ENCODE data around the gene ATRIP.
"Not testable (repeated sequence)": the region's sequence is repeated elsewhere in the genome, so short reads cannot be mapped to it uniquely, and the experiment has no call there.

The ATRIP gene

DNA sequence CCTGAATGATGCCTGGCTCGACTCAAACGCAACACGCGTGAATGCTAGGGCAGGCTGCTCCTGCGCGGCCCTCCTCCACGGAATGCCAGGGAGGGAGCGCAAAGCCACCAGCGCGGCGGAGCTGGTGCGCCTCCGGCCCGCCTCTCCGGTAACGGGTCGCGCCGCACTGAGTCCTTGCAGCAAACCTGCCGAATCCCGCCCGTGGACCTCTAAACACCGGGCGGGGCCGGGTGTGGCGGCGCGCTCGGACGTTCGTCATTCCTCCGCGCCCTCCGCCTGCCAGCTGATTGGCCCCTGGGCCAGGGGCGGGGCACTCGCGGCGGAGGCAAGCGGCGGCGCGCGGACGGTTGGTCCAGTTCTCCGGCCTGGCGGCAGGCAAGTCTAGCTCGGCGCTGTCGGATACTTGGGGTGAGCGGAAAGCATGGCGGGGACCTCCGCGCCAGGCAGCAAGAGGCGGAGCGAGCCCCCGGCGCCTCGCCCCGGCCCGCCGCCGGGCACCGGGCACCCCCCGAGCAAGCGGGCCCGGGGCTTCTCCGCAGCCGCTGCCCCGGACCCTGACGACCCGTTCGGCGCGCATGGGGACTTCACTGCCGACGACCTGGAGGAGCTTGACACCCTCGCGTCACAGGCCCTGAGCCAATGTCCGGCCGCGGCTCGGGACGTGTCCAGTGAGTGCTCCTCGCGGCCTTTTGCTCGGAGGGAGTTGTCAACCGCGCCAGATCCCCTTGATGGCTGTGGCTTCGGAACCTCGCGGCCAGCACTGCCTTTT is at the start of gene ATRIP:
Gene ATRIP, plus strand, starts transcription at position 313 of the 769 bp plus-strand sequence. Its CDS starts 109 bp downstream, at position 422.
- DNase-seq (ENCODE audit: low read depth, low spot score), result no peak

DNA sequence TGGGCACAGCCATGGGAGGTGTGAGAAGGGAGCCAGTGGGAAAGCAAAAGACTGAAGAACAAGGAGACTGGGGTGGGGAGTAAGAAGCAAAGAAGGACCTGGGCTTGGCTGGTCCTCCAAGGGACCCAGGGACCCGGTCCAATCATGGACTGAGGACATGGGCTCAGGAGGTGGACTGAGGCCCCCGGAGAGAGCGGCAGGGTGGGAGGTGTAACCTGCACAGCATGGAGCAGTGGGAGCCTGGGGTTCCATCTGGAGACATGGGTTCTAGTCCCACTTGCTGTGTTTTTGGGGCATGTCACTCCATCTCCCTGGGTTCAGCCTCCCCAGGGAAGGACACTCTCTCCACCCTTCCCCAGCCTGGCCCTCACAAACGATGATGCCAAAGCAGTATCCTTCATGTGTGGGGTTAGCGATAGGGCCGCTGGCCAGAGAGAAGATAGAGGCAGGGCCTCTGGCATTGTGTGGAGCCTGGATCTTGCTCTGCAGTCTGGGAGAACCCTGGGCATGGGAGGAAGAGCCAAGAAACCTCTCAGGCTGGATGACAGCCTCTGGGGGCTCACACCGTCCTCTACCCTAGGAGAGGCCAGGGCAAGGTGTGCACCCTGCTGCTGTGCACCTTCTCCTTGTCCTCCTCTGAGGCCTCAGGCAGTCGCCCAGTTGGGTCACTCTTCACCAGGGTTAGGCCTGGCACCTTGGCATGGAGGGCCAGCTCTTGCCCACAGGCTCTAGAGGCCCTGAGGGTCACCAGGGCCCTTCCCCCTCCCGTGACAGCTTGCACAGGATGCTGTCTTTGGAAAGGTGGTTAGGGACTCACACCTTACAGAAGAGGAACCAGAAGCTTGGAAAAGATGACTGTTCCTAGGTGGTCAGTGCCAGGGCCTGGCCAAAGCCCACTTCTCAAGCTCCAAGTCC is 48.5 kb upstream of the ATRIP start:
- DNase-seq (ENCODE audit: low read depth, low spot score), result no peak

DNA sequence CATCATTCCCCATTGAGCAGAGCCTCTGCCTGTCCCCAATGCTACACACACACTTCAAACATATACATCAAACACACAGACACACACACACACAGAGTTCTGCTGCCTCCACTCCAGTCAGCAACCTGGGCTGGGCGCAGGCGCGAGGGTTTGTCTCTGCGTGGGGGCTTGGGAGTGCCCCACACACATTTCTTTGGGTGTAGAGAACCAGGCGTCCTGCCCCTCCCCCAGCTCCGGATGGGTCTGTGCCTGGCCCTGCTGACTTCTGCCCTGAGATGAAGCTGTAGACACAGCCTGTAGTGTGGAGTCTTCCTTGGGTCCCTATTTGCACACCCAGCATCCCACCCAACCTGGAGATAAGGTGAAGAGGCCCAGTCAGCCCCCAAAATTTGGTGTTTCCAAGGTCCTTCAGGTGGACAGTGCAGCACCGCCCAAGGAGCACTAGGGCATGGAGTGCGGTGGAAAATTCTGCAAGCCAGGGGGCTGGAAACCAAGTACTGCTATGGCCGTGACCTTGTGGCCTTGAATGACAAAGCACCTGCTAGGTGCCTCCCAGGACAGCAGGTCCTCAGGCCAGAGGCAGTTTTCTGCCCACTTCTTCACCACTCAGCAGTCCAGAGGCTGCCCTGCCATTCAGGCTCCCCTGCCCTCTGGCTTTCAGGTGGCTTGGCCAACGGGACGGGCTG is 47.7 kb upstream of the ATRIP start:
- no peak for DNase-seq (ENCODE audit: low read depth, low spot score)

DNA sequence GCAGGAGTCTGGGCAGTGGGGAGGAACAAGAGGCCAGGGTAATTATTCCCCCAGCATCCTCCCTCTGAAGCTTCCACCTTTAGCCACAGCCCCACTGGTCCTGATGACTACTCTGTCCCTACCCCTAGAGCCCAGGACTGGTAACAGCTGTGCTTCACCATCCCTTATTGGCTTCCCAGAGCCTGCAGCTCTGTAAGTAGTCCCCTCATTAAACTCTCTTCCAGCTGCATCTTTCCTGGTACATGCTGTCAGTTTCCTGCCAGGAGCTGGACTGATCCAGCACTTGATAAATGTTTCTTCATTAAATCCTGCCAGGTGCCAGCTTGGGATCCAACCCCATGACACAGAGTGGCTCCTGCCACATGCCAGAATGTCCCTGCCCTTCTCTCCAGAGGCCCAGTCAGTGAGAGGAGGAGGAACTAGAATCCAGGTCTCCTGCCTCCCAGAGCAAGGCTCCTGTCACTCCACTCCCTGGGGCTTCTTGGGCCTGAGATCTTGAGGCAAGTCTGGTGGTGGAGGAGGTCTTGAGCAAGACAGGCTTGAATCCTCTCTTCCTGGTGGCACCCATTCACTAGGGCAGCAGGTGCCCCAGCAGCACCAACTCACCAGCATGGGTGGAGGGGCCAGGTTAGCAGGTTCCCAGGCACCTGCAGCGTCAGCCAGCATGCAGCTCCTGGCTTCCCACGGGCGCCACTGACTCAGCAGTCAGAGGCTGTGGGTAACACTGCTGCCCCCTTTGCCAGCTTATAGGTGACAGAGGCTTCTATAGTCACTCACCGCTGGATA is 47.0 kb upstream of the ATRIP start:
- DNase-seq (ENCODE audit: low read depth, low spot score), result no peak

DNA sequence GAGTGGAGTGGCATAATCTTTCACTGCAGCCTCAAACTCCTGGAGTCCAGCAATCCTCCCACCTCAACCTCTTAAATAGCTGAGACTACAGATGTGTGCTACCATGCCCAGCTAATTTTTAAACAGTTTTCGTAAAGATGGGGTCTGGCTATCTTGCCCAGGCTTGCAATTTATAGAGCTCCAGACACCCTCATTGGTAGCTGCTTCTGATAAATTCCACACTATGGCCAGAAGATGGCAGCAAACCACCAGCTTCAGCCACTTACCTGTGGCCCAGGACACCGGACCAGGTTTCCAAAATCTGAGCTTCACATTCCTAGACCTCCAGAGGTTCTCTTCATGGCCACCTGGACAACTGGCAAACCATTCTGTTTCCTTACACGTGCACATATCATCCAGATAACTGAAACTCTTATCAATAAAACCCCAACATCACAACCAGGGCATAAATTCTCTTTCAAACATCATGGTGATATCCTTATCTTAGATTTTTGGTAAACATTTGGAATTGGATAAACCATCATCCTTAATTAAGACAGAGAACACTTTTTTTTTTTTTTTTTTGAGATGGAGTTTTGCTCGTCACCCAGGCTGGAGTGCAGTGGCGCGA is 45.6 kb upstream of the ATRIP start:
- DNase-seq (ENCODE audit: low read depth, low spot score), result peak; percentile 25

DNA sequence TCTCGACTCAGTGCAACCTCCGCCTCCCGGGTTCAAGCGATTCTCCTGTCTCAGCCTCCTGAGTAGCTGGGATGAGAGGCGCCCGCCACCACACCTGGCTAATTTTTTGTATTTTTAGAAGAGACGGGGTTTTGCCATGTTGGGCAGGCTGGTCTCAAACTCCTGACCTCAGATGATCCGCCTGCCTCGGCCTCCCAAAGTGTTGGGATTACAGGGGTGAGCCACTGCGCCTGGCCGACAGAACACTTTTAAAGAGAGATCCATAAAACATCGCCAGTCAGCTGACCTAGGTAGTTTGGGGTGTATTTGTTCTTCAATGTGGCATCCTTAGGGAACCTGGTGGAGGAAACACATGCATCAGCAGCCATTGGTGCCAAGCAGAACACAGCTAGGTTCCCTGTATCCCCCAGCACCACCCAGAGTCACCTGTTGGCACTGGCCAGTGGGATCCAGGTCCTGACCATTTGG is 45.1 kb upstream of the ATRIP start:
- DNase-seq (ENCODE audit: low read depth, low spot score), result not testable (repeated sequence)

DNA sequence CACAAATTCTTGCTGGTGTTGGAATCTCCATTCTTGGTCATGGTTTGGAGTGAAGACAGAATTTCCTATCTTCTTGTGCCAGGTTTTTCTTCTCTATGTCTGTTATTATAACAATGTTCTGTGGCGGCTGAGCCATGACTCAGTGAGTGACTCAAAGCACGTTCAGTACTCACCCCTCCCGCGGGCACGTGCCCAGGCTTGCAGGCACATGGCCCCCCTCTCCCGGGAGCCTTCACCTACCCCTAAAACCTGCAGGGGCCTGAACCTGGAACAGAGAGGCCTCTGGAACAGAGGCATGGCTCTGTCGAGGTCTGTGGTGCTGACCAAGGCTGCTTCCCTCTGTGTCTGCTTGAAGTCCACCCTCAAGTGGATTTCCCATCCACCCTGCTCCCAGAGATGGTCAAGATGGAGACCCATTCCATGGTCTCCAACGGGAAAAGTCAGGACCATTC is 44.2 kb upstream of the ATRIP start:
- DNase-seq (ENCODE audit: low read depth, low spot score), result no peak

DNA sequence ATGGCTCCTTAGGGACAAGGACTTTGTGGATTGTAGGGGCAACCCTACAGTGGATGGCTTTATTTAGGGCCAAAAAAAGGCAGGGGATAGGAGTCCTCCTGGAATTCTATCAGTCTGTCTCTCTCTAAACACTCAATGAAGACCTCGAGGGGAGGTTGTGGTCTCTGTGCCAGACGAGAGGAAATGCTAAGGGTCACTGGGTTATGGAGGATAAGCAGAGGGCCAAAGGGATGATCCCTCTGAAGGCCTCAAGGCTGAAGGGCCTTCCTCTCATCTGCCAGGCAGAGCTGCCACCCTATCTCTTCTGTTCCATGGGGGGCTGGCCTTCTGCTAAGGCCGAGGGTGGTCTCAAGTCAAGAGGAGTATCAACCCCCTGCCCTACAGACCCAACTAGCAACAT is 43.6 kb upstream of the ATRIP start:
- no peak for DNase-seq (ENCODE audit: low read depth, low spot score)

DNA sequence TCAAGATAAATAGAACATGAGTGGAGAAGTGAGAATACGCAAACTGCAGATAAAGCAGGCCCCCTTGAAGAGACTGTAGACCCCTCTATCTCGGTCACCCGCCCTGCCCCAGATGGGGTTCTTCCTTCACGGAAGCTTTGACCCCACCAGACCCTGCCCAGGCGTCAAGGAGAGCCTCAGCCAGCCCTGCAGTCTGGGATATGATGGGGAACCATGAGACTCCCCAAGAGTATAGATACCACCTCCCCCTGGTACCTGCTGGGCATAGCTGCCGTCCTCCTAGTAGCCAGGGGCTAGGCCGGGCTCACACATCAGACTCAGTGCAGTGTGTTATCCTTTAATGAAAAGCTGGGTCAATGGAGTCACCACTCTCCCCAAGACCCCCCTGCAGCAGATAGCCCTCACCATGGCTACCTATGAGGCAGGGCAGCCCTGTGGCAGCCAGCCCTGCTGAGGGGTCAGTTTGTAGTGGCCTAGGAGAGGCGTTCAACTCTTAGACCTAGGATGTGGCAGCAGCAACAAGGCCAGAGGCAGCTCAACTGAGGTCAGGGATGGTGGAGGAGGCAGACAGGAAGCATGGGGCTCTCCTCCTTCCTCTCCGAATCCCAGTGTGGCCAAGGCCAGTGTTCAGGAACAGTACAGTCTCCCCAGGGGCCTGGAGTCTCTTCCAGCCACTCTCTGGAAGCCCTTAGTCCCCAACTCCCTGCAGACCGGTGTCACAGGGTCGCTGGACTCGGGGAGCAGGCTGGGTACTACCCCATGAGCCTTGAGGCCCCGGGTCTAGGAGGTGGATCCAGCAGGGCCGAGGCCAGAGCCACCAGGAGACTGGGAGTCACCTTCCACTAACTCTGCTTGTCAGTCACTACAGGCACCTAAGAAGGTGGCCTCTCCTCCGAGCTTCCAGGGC is 42.8 kb upstream of the ATRIP start:
- DNase-seq (ENCODE audit: low read depth, low spot score), result no peak

DNA sequence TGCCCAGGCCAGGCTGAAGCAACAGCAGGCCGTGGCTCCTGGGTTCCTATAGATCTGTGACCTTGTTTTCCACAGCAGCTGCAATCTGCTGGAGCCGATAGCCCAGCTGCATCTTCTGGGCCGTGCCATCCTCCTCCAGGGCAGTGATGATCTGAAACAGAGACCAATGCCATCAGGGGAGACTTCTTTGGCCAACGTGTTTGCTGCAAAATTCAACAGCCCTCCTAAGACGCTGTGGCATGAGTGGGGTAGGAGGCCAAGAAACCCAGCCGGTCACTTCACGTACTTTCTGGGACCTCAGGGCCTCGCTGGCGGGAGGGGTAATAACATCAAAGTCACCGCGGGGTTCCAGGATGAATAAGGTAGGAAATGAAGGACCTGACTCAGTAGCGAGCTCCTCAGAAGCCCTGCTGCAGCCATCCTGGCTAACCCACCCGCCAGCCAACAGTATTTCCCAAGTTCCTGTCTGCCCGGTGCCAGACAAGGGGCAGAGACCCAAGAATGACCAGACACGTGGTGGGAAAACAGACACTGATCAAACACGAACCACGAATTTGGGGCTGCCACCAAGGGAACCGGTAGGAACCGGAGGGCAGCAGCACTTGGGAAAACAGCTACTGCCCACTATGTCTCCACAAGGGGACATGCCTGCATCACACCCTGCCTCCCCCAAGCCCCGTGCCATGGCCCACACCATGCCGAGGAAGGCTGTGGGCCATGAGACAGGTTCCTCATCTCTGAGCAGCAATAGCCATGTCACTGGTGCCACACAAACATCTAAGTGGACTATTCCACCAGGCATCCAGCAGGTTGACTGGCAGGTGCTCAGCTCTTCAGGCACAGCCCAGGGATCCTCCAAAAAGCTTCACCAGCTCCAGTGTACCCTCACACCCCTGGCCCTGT is 41.8 kb upstream of the ATRIP start:
- DNase-seq (ENCODE audit: low read depth, low spot score), result no peak

DNA sequence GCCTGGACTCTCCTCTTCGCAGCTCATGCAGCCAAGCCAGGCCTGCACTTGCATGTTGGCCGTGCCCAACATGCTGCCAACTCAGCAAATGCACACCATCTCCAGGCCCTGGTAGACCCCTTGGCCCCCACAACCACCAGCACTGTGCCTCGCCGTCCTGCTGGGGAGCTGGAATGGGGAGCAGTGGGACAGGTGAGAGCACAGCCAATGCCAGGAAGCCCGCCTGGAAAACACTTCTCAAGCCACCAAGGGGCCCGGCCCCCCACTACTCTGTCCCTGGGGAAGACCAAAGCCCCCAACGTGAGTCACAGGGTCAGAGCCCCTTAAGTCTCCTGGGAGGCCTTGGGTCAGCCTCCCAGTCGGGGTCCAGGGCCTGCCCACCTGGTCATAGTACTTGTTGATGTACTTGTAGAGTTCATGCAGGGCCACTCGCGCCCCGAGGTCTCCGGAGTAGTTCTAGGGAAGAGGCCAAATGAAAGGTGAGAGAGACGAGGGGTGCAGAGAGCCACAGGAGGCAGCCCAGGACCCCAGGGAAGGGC is 41.1 kb upstream of the ATRIP start:
- no peak for DNase-seq (ENCODE audit: low read depth, low spot score)

DNA sequence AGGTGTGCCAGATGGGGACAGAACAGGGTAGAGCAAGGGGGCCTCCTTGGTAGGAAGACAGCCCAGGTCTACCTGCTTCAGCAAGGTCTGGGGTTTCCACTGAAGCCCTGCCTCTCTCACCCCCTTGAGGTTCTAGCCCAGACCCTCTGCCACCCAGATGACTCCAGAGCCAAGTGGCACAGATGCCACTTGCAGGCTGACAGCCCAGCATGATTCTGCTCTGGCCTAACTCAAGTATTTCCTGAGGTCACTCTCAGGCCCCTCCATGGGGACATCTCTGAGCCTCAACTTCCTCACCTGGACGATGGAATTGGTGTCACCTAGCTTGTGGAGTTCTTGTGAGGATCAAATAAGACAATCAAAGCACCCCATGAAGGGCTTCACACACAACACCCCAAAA is 40.6 kb upstream of the ATRIP start:
- DNase-seq (ENCODE audit: low read depth, low spot score), result no peak

DNA sequence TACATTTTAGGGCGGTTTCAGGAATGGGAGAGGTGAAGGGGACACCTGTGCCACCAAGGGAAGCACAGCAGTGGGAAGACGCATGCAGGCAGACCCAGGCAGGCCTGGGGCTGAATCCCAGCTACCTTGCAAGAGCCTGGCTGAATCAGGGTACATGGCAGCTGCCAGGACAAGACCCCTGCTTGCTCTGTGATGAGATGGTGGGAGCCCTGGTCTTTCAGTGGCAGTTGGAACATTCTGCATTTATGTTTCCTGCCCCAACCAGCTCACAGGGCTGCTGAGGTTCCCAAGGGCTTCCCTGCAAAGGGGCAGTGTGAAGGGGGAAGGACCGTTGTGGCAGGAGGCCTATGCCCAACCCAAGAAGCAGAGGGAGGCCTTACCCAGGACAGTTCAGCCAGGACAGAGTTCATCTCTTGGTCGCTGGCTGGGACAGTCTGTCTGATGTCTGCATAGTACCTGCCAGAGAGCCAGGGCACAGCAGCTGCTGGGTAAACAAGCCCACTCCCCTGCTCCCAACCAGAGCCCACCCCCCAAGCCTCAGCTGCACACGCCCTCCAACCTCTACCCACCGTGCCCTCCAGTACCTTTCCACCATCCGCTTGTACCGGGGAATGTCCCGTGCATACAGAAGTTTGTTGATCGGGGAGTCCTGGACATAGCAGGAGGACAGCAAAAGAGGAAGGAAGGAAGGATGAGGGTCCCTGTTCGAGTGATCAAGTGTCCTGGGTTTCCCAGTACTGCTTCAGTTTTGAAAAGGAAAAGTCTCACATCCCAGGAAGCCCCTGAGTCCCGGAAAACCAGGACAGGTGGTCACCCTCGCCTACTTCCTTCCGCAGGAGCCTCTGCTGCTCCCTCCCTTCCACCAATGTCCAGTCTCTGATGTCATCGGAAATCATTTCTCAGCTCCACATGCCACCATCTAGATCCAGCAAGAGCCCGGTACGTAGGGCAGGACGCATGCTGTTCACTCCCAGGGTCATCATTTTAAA is 39.8 kb upstream of the ATRIP start:
- no peak for DNase-seq (ENCODE audit: low read depth, low spot score)

DNA sequence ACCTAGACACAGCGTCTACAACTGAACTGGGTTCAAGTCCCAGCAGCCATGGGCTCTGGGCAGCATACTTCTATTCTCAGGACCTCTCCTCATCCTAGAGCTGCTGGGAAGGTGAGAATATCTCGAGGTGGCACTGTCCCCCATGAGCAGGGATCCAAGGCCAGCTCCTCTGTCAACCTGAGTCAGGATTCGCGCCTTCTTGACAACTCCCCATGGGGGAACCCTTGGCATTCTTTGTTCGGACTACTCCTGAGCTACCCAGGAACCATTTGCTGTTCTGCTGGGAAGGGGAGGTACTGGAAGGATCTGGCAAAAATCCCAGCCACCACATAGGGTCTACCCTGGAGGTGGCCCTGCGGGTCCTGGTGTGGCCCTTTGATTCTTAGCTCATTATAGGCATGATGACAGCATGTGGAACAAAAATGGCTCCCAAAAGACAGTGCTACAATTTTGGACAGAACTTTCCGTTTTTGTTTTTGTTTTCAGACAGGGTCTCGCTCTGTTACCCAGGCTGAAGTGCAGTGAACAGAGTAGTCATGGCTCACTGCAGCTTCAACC is 38.9 kb upstream of the ATRIP start:
- DNase-seq (ENCODE audit: low read depth, low spot score), result no peak

DNA sequence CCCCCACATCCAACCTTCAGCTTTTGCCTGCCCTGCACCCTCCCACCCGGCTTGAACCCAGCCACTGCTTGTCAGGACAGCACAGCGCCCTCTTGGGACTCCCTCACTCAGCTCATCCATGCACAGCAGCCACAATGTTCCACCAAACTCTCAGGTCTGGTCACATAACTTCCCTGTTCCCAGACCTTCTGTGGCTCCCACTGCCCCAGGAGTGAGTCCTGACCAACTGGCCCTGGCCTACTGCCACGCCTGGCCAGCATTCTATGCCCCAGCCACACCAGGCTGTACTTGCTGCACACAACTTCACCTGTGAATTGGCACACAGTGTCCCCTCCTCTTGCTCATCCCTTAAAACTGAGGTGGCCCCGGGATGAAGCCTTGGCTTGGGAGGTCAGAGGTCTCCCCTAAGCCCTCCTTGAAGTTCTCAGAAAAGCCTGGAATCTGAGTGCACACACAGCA is 37.7 kb upstream of the ATRIP start:
- no peak for DNase-seq (ENCODE audit: low read depth, low spot score)

DNA sequence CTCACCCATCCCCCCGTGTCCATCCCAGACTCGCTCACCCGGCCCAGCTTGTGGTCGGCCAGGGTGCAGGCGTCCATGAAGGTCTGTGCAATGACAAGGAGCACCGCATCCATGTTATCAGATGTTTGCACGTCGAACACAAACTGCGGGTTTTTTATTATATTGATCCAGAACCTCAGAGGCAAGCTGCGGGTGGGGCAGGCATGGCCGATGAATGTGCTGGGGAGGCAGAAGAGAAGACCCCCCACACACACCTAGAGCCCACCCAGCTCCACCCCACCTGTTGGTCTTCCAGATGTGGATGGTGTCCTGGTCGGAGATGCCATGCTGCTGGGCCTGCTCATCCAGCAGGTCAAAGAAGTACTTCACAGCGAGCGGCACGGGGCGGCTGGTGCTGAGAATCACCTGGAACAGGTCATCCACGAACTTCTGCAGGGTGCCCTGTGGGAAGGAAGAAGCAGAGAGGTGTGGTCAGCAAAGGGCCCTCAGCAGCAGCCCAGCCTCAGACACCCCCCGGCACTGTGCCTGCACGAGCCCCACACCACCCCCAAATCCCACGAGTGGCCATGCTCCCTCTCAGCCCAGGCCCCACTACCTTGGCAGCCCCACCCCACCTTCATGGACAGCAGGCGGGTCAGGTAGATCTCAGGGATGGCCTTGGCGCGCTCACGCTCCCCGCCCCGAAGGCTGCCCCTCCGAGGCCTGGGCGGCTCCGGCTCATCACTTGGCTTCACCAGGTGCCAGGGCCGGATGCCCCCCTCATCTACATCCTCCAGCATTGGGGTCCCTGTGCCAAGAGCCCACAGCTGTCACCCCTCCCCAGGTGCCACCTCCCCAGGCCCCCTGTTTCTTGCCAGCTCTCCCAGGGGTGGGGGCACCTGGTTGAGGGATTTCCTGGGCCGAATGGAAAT is 37.0 kb upstream of the ATRIP start:
- DNase-seq (ENCODE audit: low read depth, low spot score), result no peak

Measured in iPS DF 19.7 (cell line).